Activated CD4-positive, alpha-beta T cell treated with anti-CD3 and anti-CD28 coated beads for 1 hour (primary cell): Measurements from ENCODE around the gene RPS2.

Experiments used
- DNase-seq: peaks from one replicate; pipeline ENCODE4 v3.0.0-alpha.2; 2020

The RPS2 gene

DNA sequence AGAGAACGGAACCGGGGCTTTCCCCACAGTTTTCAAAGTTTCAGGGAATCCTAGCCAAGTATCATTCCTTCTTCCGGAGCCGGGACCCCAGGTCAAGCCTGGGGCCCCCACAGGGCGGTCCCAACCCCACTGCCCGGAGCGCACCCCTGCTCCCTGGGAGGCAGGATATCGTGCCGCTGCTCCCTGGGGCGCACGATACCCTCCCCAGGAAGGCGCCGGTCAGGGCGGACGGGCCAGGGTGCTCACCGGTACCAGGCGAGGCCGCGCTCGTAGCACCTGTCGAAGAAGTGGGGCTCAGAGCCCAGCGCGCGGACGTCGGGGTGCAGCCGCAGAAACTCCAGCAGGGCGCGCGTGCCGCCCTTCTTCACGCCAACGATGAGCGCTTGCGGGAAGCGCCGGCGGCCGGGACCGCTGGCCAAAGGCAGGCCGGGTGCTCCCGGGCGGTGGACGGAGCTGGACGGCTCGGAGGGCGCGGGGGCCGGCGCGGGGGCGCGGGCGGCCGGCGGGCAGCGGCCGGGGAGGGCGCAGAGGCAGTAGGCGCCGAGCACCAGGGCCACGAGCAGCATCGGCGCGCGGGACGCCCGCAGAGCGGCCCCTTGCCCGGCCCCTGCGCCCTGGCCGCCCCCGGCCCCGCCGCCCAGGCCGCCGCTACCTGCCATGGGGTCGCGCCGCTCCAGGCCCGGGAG lies 46.8 kb downstream of the RPS2 start:
- DNase-seq: no peak

DNA sequence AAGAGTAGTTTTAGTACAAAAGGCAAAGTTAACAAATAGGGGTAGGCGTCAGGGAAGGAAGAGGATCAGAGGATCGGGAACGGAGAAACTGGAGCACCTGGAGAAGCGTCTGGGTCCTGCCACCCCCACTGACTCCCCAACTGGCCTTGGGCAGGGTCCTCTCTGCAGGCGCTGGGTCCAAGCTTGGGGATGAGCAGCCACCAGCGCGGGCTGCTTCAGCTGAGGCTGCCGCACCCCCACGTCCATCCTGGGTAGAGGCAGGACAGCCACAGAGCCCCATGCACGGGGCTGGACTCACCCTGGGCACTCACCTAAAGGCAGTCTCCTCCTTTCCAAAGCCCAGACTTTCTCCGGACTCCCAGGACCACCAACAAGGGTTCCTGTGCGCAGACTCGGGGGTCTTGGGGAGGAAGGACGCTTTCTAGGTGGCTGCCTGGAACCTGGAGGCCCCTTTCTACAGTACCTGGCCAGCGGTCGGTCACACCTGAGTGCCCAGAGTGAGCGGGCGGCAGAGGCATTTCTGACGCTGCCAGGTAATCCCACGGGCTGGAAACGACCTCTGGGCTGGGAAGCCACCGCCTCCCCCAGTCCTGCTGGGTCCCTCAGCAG lies 47.5 kb downstream of the RPS2 start:
- no peak for DNase-seq

DNA sequence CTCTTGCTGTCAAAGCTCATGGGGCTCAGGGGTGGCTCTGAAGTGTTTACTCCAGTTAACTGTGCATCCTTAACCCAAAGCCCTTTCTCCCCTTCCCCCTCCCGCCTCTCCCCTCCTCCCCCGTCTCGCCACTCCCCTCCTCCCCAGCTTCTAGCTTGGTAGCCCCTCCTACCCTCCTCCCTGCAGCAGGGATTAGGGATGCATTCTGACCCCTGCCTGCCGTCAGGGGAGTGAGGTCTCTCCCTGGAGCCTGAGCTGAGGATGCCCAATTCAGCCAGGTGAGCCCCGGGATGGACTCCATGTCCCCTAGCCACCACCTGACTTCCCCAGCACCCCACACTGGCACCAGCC lies 48.0 kb downstream of the RPS2 start:
- no peak for DNase-seq

DNA sequence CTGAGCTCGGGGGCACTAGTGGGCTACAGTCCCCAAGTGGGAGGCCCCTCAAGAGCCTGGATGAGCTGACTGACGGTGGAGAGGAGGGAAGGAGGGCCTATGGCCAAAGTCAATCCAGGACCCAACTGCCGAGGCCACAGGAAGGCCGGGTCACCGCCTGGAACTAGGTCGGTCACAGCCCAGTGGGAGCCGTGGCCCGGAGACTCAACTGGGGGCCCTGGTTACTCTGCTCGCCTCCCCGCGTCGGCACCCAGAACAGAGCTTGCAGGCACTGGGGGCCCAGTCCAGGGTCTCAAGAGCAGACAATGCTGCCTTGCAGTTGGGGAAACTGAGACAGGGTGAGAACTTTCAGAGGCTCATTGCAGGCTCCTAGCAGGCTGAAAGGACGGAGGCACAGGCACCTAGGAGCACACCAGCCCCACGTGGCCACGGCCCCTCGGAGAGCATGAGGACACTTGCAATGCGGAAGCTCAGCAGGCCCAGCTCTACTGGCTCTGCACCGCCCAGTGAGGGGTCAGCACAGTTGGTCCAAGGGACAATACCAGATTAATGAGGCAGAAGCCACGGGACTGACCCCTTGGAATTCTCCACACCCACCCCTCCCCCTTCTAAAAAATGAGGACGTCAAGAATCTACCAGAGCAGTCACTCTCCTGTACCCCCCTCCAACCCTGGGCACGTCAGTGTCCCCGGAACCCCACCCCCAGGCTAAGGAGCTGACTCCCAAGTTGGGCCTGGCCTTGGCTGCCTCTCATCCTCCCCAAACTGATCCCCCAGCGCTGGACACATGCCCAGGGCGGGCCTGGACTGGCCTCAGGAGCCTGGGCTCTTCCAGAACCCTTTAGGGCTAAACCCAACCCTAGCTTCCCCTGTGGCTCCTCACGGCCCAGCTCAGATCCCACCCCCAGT lies 48.6 kb downstream of the RPS2 start:
- no peak for DNase-seq

DNA sequence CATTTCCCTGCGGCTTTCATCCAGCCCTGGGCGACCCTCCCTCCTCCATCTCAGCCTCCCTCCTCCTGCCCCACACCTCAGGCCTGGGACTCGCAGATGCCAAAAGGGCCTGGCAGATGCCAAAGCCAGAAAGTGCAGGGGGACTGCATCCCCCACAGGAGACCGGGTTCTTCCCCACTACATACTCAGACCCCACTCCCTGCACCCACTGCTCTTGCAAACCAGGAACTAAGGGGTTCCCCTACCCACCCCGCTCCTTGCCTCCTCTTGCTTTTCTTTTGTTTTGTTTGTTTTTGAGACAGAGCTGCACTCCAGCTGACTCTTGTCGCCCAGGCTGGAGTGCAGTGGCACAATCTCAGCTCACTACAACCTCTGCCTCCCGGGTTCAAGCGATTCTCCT lies 49.6 kb downstream of the RPS2 start:
- DNase-seq: no peak

DNA sequence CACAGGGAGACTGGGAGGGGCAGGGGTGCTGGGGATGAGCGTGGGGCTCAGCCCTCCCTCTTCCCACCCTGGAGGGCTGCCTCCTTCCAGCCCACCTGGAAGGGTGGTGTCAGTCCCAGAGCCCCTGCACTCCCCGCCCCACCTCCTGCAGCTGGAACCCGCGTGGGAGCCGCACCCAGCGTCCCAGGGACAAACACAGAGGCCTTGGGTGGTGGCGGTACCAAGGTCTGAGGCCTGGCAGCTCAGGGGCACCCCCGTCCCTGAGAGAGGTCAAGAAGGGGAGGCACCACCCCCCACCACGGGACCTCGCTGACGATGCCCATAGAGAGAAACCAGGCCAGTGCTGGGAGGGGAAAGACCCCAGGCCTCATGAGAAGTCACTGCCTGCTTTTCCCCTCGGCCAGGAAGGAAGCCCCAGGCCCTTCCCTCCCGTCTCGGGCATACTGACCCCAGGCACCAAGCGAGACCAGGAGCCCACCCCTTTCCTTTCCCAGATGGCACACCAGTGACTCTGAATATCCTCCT lies 50.5 kb downstream of the RPS2 start:
- DNase-seq: no peak

DNA sequence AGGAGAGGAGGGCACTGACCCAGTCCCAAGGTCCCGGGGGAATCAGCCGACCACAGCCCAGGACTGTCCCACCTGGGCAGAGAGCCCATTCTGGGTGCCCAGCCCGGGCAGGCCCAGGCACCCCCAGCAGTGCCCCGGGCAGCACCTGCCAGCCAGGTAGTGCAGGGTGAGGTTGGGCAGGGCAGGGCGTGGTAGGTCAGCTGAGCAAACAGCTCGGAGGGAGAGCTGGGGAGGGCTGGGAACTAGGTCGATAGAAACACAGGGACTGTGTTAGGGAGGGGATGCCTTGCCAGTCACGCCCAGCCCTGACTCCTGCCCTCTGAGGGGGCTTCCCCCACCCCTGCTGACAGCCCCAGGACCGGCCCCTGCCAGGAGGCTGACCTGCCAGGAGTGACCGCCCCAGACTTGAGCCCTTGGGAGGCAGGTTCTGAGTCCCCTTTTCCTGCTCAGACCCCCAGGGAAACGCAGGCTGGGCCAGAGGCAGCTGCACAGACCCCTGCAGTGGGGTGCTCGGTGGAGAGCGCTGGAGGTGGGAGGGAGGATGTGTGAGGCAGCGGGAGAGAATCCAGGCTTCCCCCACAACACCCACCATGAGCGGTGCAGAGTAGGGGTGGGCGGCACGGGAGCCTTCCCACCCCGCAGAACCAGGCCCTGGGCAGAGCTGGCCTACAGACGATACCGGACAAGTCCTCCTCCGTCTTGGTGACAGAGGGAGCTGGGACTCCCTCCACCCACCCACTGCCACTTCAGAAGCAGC lies 51.1 kb downstream of the RPS2 start:
- no peak for DNase-seq

DNA sequence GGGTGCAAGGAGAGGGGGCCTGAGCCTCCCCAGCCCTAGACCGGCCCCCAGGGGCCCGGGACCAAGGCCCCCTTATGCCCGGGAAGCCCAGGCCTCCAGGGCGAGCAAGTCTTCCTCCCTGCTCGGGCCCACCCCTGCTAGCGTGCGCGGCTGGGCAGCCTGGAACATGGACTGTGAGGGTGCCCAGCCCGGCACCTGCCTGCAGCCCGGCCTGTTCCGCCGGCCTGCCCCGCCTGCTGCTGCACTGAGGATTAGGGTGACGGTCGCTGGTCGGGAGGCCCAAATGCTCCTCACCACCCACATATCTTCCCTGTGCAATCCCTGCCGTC lies 52.4 kb downstream of the RPS2 start:
- DNase-seq: no peak
